GM12878 (cell line): ENCODE measurements around the gene KAT2B. TPM values are rescaled to one million over a fixed set of nuclear protein-coding genes. Genes with fewer than 3 reads are reported as not detected.

Source experiments
- ATAC-seq: fragments of 200-7000 bp; cut with Tn5 transposase; 3 replicates; pipeline ENCODE4 v1.9.1; 2020; ENCODE audit warnings: mild to moderate bottlenecking, moderate library complexity
- BruUV-seq: library from RNA; stranded (reverse); fragments of 400-500 nt; replicated peaks from 2 replicates; lab custom pipeline; 2021; lab: Mats Ljungman, UMichigan
- CTCF ChIA-PET: fragments of 300-600 bp; sonication (Branson Sonifier 250); formaldehyde crosslinking; extraction: SDS; loops from one replicate; lab custom pipeline; 2021; ENCODE audit warnings: inconsistent platforms; lab: Yijun Ruan, JAX
- POLR2A ChIA-PET: fragments of 350-600 bp; formaldehyde crosslinking; extraction: SDS; loops from one replicate; lab custom pipeline; 2021; ENCODE audit warnings: inconsistent platforms; lab: Charles Lee
- RAD21 ChIA-PET: fragments of 300-600 bp; sonication (Branson Sonifier 250); formaldehyde crosslinking; loops from one replicate; lab custom pipeline; 2023; ENCODE audit warnings: antibody characterized with exemption; ENCODE audit not compliant: unreplicated experiment; lab: Charles Lee
- SMC1A ChIA-PET: fragments of 300-600 bp; sonication (Branson Sonifier 250); formaldehyde crosslinking; loops from one replicate; lab custom pipeline; 2023; ENCODE audit not compliant: unreplicated experiment, uncharacterized antibody; lab: Charles Lee
- DNase-seq: peaks from one replicate; pipeline ENCODE4 v3.0.0-alpha.2; 2011; ENCODE audit warnings: low read depth, low spot score
- FAIRE-seq: peaks from 3 replicates; lab custom pipeline; 2011; peaks lifted over from hg19 to GRCh38; lab: Jason Lieb, UNC
- H2AFZ ChIP-seq: 2 replicates; pipeline ENCODE4 v1.6.0; 2011; ENCODE audit warnings: low read depth, low read length, control low read depth; ENCODE audit not compliant: control insufficient read depth
- H3K27ac ChIP-seq: 2 replicates; pipeline ENCODE4 v1.5.1; 2011; ENCODE audit warnings: control low read depth; ENCODE audit not compliant: control insufficient read depth, insufficient read depth
- H3K27me3 ChIP-seq, 2 experiments: replicated peaks in 1 of 2; 2 replicates each; pipeline versions ENCODE4 v1.6.0 to v1.6.1; 2011; ENCODE audit warnings: low read length in 1 of 2; ENCODE audit not compliant: control insufficient read depth in 2 of 2, insufficient read depth in 2 of 2
- H3K36me3 ChIP-seq, 2 experiments: 2 replicates each; pipeline ENCODE4 v1.5.1; 2011; ENCODE audit warnings: low read length in 1 of 2; ENCODE audit not compliant: control insufficient read depth in 2 of 2, insufficient read depth in 2 of 2
- H3K4me1 ChIP-seq: 2 replicates; pipeline ENCODE4 v1.6.1; 2011; ENCODE audit warnings: mild to moderate bottlenecking, low read length, moderate library complexity, mixed read lengths; ENCODE audit not compliant: control insufficient read depth, insufficient read depth
- H3K4me2 ChIP-seq: 2 replicates; pipeline ENCODE4 v1.6.0; 2011; ENCODE audit warnings: control low read depth; ENCODE audit not compliant: control insufficient read depth, insufficient read depth
- H3K4me3 ChIP-seq: fragments of 200-600 bp; sonication (generic); 2 replicates; pipeline ENCODE4 v1.5.1; 2016
- H3K79me2 ChIP-seq: 2 replicates; pipeline ENCODE4 v1.6.0; 2011; ENCODE audit warnings: low read length; ENCODE audit not compliant: control insufficient read depth, insufficient read depth
- H3K9ac ChIP-seq: 2 replicates; pipeline ENCODE4 v1.8.0; 2011; ENCODE audit warnings: low read length, control low read depth, mixed read lengths; ENCODE audit not compliant: control insufficient read depth, insufficient read depth
- H3K9me3 ChIP-seq: replicated peaks from 3 replicates; pipeline ENCODE4 v1.5.1; 2011; ENCODE audit warnings: mild to moderate bottlenecking, low read length; ENCODE audit not compliant: control insufficient read depth, insufficient read depth
- H4K20me1 ChIP-seq: 2 replicates; pipeline ENCODE4 v1.6.0; 2011; ENCODE audit not compliant: control insufficient read depth, insufficient read depth
- IKZF2 ChIP-seq, 2 experiments: fragments of 450-650 bp; IDR thresholded peaks; 2 replicates each; pipeline ENCODE4 v1.6.1; 2017; ENCODE audit warnings: mild to moderate bottlenecking in 2 of 2, moderate library complexity in 2 of 2
- SMARCA5 ChIP-seq: fragments of 450-650 bp; IDR thresholded peaks from 2 replicates; pipeline ENCODE4 v1.6.1; 2017; ENCODE audit warnings: mild to moderate bottlenecking
- WGBS: methylation state at CpG from one replicate; pipeline ENCODE4 v1.1.6; 2016; ENCODE audit warnings: low lambda C conversion rate; ENCODE audit not compliant: insufficient replicate concordance, insufficient coverage; ENCODE audit errors: missing lambda C conversion rate; 5-methylcytosine and 5-hydroxymethylcytosine counted together
- in situ Hi-C: fragments of 300-500 bp; cut with MboI; formaldehyde crosslinking; loops from 9 replicates; pipeline ENCODE4 v1.14.3; 2018; ENCODE audit warnings: mixed read lengths
- intact Hi-C: fragments of 100-400 bp; cut with micrococcal nuclease; formaldehyde crosslinking; loops from one replicate; pipeline ENCODE4 v1.14.2; 2022; ENCODE audit not compliant: unreplicated experiment
- polyA plus RNA-seq, 11 experiments: library from polyadenylated mRNA; depleted of rRNA in 4 of 11; unstranded in 6 of 11; stranded (reverse) in 5 of 11; fragments of >200 nt; fragmentation: Nextera tagmentation in 4 of 11; fragmentation: Illumina TruSeq in 1 of 11; extraction: Ambion mirVana in 4 of 11; extraction: Trizol in 1 of 11; gene quantifications; 1 replicate in 1 of 11; 2 replicates in 10 of 11; pipeline versions ENCODE4 v1.2.1 to v1.2.3, GENCODE V29; 2011 to 2016; ENCODE audit warnings: inconsistent platforms in 2 of 11, missing spikeins in 2 of 11, low read depth in 1 of 11
- total RNA-seq, 4 experiments: library from RNA; depleted of rRNA in 3 of 4; stranded (reverse); fragments of >200 nt in 3 of 4; fragmentation: Illumina TruSeq in 1 of 4; extraction: Trizol in 1 of 4; gene quantifications; 2 replicates each; pipeline versions ENCODE4 v1.2.1 to v1.2.3, GENCODE V29; 2013 to 2021
- TF ChIP-seq, protein P1 (sequence below): fragments of 450-650 bp; IDR thresholded peaks from 2 replicates; pipeline ENCODE4 v1.6.1; 2017; ENCODE audit warnings: antibody characterized with exemption, mild to moderate bottlenecking, moderate library complexity

The KAT2B gene
- total and polyA plus RNA-seq, 10 of the 15 experiments (the other 5 are each of a cell fraction or from before 2014, with no cell fraction given), result 2.9 to 15.2 (median 10.2) TPM

DNA sequence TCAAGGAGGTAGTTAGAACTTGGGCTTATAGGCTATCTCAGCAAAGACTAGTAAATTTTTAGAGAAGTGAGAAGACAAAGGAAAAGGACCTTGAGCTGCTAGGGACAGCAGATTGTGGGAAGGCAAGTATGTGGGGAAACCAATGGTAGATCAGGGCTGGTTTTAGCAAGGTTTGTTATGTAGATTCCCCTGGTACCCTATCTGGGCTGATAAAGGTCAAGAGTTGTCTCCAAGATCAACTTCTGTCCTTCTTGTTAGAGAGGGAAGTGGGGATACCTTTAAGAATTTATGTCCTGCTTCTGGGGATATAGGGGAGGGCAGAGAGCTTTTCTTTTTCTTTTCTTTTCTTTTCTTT is 28.9 kb downstream of the KAT2B start (continued):
- TF ChIP-seq, protein P1, sequence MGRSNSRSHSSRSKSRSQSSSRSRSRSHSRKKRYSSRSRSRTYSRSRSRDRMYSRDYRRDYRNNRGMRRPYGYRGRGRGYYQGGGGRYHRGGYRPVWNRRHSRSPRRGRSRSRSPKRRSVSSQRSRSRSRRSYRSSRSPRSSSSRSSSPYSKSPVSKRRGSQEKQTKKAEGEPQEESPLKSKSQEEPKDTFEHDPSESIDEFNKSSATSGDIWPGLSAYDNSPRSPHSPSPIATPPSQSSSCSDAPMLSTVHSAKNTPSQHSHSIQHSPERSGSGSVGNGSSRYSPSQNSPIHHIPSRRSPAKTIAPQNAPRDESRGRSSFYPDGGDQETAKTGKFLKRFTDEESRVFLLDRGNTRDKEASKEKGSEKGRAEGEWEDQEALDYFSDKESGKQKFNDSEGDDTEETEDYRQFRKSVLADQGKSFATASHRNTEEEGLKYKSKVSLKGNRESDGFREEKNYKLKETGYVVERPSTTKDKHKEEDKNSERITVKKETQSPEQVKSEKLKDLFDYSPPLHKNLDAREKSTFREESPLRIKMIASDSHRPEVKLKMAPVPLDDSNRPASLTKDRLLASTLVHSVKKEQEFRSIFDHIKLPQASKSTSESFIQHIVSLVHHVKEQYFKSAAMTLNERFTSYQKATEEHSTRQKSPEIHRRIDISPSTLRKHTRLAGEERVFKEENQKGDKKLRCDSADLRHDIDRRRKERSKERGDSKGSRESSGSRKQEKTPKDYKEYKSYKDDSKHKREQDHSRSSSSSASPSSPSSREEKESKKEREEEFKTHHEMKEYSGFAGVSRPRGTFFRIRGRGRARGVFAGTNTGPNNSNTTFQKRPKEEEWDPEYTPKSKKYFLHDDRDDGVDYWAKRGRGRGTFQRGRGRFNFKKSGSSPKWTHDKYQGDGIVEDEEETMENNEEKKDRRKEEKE, result no peak
- 0 out of 4 replicates have a peak, but pooled peaks of 1 of the 2 experiments have one; percentile 15 for TF ChIP-seq IKZF2 (IDR thresholded peaks at IDR 0.05)
- TF ChIP-seq, all 136 proteins: peak for 2

DNA sequence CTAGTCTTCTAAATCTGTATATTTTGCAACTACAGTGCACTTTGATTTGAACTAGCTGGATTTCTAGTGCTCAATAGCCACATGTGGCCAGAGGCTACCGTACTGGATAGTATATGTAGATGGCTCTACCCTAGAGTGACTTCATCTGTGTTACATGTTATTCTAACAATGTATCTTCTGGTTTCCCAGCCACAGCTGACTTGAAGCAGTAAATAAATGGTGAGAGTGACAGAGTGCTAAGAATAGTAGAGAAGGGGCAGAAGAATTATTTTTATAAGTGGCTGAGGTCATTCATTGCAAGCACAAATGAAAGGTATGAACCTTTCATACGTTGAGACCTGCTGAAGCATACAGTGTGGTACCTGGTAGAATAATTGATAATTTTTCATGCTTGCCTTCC is 30.9 kb downstream of the KAT2B start:
- H3K27me3 ChIP-seq, result no peaks in the 10 kb centered on the region

More for the DNA sequence above, 30.9 kb downstream of the KAT2B start:
- H3K36me3 ChIP-seq, result peaks cover 1 to 3% of the 10 kb centered on the region in 2 experiments; a peak in 3 of 4 replicates
- no peak for TF ChIP-seq SMARCA5
- TF ChIP-seq, all 136 proteins: peak for 0
- ChIA-PET CTCF (no interaction called here), SMC1A (interaction anchor here (1.3 kb wide), 1 partner anchor 9 kb away, joined by 3 read pairs; no protein-coding TSS in a partner anchor), RAD21 (no interaction called here), POLR2A (no interaction called here)
- Histone ChIP-seq H3K27ac (no peak overlapping the region), H2AFZ (no peak overlapping the region), H4K20me1 (no peaks in the 10 kb centered on the region), H3K4me3 (no peak overlapping the region), H3K4me2 (no peak overlapping the region), H3K79me2 (no peaks in the 10 kb centered on the region), H3K9me3 (no peaks in the 10 kb centered on the region), H3K4me1 (no peaks in the 10 kb centered on the region), H3K9ac (no peak overlapping the region)
- no peak for ATAC-seq
- no peak for DNase-seq
- no TSS peak for BruUV-seq
- FAIRE-seq, result no peak
- in situ Hi-C loops (no loop called here), intact Hi-C loops (no loop called here)
- 71% methylated on average over 2 of the region's 2 CpGs for WGBS
